ENCODE data around the gene FAF1.

DNA sequence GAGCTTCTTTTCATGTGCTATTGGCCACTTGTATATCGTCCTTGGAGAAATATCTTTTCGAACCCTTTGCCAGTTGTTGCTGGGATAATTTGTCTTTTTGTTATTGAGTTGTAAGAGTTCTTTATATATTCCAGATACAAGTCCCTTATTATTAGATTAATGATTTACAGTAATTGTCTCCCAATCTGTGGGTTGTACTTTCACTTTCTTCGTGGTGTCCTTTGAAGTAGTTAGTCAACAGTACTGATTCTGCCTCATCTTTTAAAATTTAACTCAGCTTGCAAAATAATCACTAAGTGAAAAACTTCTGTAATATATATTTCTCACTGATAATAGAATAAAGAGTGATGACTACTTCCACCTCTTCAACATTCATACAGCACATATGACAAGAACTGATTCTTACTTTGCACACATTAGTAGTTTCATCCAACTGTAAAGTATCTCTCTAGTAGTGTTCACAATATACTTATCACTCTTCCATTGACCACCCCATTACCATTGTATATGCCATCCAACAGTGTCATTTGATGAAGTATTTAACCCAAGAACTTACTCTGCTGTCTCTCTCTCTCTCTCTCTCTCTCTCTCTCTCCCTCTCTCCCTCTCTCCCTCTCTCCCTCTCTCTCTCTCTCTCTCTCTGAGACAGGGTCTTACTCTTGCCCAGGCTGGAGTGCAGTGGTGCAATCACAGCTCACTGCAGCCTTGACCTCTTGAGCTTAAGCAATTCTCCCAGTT lies 432.6 kb downstream of the FAF1 start:
- TF ChIP-seq, protein P1, sequence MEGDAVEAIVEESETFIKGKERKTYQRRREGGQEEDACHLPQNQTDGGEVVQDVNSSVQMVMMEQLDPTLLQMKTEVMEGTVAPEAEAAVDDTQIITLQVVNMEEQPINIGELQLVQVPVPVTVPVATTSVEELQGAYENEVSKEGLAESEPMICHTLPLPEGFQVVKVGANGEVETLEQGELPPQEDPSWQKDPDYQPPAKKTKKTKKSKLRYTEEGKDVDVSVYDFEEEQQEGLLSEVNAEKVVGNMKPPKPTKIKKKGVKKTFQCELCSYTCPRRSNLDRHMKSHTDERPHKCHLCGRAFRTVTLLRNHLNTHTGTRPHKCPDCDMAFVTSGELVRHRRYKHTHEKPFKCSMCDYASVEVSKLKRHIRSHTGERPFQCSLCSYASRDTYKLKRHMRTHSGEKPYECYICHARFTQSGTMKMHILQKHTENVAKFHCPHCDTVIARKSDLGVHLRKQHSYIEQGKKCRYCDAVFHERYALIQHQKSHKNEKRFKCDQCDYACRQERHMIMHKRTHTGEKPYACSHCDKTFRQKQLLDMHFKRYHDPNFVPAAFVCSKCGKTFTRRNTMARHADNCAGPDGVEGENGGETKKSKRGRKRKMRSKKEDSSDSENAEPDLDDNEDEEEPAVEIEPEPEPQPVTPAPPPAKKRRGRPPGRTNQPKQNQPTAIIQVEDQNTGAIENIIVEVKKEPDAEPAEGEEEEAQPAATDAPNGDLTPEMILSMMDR (IDR thresholded peaks at IDR 0.05; ENCODE audit: insufficient read depth, low read length, poor library complexity, severe bottlenecking), result no peak
- TF ChIP-seq EZH2phosphoT487 (conservative IDR thresholded peaks at IDR 0.05; ENCODE audit: low read length), result no peak
